SKM-1 treated with dmso at 0.1 percent for 144 hours (cell line): ENCODE data around the gene NCS1.
"Not testable (repeated sequence)": the region's sequence is repeated elsewhere in the genome, so short reads cannot be mapped to it uniquely, and the experiment has no call there.

Source experiments
- DNase-seq: peaks from one replicate; lab custom pipeline; 2025; ENCODE audit not compliant: unreplicated experiment; lab: John Stamatoyannopoulos, UW

The NCS1 gene

DNA sequence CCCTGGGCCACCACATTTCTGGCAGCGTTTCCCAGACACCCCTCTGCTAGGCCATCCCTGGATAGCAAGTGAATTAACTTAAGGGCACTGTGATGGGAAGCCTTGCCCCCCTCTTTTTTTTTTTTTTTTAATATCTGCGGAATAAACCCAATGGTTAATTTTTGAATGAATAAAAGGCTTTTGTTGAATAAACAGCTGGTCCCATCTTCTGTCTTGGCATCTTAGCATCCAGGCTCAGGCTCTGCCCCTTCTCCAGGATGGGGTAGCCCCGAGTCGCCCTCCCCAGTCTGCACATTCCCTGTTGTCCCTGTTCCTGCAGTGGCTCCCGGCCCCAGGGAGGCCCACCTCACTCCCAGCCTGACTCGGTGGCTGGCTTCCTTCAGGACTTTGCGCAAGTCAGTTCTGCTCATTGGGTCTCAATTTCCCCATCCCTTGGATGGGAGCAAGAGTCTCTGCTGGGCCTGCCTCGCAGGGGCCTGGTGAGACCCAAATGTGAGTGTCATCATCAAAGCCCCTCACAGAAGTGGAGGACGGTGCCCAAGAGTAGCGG, 64.3 kb downstream of the NCS1 start:
- DNase-seq = no peak

DNA sequence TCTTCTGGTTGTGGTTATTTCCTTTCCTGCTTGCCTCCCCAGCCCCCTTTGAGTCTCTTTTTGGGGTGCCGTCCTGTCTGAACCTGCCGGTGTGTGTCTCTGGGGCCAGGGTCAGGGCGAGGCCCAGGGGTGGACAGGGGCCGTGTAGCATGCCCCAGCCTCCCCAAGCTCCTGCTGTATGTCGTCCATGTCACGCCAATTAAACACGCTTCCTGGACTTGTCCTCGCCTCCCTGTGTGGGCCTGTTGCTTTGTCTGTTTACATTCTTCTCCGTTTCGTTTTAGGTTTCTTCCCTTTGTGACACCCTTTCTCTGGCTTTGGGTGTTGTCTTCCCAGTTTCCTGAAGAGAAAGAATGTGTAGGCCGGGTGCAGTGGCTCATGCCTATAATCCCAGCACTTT, 64.9 kb downstream of the NCS1 start:
- no peak for DNase-seq

DNA sequence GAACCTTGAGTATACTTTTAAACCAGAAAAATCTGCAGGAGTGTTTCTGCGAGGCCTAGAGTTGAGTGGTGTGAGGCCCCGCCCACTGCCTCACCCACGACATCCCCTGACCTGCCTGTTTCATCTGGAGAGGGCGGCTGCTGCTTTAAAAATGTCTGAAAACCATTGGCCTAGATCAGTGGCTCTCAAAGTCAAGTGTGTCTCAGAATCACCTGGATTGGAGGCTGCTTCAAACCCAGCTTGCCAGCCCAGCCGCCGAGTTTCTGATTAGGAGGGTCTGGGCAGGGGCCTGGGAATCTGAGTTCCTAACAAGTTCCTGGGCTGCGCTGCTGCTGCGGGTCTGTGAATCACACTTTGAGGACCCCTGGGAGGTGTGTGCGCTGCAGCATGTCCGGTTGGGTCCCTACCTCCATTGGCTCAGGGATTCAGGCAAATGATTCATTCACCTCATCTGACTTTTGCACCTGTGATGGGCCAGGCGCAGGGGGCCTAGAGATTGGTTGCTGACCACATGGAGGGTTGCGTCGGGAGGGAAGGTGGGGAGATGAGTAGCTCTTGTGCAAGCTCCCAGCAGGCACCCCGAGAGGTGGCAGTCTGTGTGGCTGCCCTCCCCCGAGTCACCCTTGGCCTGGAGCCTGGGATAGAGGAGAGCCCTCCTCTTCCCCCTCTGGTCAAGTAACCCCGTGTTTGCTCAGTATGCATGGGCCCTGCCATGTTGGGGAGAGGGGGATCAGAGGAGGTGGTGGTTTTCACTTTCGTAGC, 65.7 kb downstream of the NCS1 start:
- no peak for DNase-seq

DNA sequence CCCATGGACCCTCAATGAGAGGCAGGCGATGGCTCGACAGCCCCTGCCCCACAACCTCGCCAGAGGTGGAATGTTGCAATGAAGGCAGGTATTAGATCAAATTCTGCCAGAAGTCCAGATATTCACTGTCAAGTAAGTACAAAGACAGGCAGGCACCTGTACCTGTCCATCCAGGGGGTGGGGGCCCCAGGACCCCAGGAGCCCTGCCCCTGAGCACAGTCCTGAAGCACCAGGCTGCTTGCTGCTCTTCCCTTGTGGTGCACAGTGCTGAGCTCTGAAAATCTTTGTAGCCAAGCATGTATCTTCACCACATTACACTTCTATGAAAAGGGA, 67.1 kb downstream of the NCS1 start:
- DNase-seq = no peak

DNA sequence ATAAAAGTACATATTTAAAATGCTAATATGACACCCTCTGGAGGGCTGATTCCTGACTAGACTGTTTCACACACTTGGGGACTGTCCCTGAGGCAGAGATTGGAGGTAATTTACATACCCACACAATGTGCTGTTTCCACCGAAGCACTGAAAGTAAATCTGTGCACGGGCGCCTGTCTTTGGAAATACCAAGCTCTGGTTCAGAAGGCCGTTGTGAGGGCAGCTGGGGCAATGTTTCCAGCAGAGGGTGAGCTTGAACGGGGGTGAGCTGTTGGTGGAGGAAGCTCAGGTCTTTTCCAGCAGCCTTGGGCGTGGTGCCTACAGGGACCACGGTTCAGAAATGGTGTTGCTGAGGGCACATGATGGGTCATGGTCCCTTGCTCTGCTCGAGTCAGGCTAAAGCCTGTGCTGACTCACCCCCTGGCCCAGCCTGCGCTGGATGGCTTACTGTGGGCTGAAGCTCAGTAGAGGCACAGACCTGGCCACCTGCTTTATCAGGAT, 67.6 kb downstream of the NCS1 start:
- DNase-seq = no peak

DNA sequence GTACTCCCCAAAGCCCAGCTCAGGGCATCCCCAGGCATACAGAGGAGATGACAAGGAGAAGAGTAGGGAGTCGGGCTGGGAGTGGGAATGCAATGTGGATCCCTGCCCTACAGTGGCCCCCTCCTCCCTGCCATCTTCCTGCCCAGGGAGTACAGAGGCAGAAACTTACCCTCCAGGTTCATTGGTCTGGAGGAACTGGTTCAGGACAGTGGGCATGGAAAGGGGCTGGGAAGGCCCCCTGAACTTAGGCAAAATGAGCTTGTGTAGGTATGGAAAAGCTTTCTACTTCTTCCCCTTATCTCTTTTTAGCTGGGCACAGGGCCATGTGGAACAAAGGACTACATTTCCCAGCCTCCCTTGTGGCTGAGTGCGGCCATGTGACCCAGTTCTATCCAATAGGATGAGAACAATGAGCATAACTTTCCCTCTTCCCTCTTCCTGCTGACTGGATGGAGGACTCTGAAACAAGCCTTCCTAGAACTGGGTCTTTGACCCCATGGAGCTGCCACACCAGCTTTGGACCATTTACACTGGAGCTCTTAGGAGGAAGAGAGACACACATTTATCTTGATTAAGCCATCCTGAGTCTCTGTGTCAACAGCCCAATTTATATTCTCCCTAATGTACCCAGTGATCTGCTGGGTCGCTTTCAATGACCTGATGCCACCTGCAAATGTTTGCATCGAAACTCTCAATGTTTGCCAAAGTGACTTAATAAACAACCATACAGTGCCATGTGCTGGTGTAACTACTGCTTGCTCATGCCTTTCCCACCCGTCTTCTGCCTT, 68.4 kb downstream of the NCS1 start:
- peak; percentile 76 for DNase-seq

DNA sequence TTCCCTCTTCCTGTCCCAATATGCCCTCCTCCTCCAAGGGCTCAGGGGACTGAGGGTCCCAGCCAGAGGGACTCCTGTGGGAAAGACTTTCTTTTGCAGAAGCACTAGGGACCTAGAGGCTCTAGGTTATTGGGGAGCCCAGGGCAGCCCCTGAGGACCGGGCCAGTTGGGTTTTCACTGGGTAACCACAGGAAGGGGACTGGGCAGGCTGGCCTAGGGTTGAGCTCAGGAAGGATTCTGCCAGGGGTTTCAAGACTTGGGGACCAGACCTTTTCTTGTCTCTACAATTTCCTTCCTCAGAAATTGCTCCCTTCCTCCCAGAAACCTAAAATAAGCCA, 69.0 kb downstream of the NCS1 start:
- DNase-seq = no peak

DNA sequence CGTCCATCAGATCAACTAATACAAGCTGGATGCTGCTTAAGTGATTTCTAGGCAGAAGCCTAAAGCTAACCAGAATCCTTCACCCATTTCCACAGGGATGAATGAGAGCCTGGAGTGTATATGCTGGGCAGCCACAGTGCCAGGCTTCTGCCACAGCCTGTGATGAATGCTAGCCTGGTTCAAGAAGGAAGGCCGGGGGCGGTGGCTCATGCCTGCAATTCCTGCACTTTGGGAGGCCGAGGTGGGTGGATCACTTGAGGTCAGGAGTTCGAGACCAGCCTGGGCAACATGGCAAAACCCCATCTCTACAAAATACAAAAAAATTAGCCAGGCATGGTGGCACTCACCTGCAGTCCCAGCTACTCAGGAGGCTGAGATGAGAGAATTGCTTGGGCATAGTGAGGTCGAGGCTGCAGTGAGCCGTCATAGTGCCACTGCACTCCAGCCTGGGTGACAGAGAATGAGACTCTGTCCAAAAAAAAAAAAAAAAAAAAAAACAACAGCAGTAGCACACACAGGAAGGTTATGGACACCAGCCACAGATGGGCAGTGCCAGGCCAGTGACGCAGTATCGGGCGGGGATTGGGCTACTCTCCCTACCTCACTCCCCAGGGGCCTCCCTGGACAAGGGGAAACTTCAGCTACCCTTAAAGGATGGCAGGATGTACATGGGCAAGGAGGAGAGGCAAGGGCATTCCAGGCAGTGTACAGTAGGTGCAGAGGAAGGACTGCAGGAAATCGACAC, 70.2 kb downstream of the NCS1 start:
- no peak for DNase-seq

DNA sequence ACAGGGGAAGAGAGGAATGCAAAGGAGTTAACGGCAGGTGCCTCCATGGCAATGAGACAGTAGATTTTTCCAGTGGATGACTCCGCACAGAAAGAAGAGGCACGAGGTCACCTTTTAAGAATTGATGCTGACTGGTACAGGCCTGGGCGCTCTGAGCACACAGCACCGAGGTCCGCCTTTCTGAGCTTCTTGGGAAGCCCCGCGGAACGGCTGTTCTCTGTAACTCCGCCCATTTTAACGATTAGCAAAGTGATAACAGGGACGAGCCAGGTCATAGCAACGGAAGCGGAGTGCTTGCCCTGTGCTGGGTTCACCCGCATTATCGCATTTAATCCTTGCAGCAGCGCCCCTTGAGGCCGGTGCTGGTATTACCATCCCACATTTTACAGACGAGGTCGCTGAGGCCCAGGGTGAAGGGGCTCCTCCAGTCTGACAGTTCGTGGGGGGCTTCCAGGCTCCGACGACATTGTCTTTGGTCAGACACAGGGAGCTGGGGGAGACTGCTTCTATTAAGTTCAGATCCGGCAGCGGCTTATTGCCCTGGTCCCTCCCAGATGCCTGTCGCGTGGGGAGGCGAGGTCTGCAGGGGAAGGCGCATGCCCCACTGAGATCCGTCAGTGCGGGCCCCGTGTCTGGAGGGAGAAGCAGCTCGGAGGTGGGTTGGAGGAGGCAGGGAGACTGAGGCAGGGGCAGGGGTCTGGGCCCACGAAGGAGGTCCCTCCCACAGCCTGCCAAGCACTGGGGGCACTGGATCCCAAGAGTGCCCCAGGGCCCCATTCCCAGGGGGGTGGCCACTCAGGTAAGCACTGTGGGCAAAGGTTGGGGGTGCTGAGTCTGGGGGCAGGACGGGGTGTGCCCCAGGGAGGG, 71.0 kb downstream of the NCS1 start:
- DNase-seq = peak; percentile 17

DNA sequence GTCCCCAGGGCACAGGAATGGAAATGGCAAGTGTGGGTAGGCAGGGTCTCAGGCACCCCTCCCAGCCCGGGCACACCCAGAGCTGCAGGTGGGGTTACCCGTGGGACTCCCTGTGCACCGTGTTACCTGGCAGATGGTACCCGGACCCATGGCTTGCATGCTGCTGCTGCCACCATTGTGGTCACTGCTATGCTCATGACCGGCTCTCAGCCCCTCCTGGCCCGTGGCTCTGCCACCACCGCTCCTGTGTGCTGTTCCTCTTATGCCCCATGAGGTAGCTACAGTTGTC, 71.6 kb downstream of the NCS1 start:
- no peak for DNase-seq

DNA sequence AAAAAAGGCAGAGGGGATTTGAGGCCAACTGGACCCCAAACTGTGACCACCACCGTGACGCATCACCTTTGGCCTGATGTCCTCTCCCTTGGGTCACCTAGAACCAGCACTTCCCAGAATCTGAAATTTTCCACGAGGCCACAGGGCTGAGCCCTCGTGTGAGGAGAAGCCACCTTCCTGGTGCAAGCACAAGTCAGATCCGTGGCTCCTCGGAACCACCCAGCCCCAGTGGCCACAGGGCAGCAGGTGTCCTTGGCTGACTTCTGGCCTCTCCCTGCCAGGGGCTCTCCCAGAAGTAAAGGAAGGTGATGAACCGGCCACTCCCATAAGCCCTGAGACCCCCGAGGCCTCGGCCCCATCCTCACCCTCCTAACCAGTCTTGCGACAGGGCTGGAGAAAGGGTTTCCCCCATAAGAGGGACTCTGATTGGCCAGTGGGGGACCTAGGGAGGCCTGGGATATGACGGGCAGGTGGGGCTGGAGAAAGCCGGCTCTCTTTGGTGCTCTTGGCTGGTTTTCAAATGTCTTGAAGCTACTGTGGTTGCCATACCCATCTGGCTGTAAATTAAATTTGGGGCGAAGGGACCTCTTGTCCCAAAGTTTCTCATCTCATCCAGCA, 72.5 kb downstream of the NCS1 start:
- no peak for DNase-seq

DNA sequence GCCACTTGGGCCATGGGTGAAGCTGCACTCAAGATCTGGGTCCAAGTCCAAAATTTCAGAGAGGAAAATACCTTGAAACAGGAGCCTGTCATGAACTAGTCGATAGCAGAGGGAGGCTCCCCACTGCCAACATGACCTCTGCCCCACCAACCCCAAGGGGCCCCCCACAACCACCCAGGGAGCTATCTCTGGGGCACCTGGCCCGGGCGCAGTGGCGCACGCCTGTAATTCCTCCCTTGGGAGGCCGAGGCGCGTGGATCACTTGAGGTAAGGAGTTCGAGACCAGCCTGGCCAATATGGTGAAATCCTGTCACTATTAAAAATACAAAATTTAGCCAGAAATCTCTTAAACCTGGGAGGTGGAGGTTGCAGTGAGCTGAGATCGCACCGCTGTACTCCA, 73.3 kb downstream of the NCS1 start:
- no peak for DNase-seq

DNA sequence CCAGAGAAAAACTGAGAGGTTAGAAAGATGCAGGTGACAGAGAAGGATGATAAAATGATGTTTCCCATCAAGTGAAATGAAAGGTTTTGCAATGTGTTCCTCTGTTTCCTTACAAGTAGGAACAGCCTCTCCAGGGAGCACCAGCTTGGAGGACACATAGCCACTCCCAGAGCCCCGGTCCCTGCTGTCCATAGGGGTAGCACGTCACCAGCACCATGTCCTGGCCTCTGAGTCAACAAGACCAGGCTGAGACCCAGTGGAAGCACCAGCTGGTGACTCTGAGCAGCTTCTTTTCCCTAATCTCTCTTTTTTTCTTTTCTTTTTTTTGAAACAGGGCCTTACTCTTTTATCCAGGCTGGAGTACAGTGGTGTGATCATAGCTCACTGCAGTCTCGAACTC, 73.9 kb downstream of the NCS1 start:
- DNase-seq = no peak

DNA sequence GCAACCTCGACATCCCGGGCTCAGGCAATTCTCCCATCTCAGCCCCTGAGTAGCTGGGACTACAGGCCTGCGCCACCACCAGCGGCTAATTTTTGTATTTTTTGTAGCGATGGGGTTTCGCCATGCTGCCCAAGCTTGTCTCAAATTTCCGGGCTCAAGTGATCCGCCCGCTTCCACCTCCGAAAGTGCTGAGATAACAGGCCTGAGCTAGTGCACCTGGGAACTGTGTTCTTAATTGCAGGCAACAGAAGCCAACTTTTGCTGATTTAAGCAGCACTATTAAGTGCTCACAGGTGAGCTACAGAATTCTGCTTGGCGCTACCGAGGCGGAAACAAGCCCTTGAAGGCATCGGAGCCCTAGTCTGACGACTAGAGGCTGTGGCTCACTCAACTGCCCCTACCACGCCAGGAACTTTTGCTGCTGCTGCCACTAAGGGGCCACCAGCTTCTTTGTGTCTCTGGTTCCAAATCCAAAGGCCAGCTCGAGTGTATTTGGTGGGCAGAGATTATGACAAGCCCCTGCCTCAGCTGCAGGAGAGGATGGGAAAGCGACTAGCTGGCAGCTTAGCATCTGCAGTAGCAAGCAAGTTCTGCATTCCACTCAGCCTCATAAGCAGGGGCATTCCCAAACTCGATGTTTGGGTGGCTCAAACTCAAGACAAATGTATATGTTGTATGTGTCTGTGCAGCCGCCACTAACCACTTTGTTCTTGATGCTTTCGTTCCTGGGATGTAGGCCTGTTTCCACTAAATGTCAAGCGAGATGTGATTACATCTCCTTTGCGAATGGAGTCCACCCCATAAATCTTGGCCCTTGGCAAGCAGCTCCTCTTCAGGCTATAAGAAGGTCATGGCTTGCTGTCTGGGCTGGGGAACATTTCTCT, 82.8 kb downstream of the NCS1 start:
- no peak for DNase-seq

DNA sequence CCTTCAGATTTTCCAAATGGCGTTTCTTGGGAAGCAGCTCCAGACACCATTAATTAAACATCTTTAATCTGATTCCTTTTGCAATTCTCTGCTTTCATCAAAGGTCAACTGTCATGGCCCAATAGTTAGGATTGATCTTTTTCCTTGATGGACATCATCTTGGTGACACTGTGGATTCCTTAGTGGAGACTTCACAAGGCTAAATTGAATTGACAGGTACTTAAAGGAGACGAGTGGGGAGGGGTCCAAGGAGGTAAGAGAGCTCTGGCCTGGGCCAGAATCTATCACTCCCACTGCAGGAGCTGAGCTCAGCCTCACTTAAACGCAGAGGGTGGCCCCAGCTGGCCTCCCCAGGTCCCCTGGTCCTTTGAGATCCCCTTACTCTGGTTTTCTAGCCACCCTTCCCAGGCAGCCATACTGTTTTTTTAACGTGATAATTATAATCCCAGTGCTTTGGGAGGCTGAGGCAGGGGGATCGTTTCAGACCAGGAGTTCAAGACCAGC, 83.5 kb downstream of the NCS1 start:
- DNase-seq = no peak

DNA sequence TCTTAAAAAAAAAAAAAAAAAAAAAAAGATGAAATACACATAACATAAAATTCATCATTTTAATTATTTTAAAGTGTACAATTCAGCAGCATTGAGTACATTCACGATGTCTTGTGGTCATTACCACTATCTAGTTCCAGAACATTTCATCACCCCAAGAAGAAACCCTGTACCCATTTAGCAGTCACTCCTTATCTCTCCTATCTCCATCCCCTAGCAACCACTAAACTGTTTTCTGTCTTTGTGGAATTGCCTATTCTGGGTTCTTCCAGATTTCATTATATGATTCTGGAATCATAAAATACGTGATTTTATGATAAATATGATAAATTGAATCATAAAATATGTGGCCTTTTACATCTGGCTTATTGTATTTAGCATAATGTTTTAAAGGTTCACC, 84.4 kb downstream of the NCS1 start:
- no peak for DNase-seq

DNA sequence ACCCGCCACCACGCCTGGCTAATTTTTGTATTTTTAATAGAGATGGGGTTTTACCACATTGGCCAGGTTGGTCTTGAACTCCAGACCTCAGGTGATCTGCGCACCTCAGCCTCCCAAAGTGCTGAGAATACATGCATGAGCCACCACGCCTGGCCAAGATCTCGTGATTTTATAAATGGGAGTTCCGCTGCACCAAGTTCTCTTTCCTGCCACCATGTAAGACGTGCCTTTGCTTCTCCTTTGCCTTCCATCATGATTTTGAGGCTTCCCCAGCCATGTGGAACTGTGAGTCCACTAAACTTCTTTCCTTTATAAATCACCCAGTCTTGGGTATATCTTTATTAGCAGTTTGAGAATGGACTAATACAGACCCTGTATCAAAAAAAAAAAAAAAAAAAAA, 85.9 kb downstream of the NCS1 start:
- not testable (repeated sequence) for DNase-seq

DNA sequence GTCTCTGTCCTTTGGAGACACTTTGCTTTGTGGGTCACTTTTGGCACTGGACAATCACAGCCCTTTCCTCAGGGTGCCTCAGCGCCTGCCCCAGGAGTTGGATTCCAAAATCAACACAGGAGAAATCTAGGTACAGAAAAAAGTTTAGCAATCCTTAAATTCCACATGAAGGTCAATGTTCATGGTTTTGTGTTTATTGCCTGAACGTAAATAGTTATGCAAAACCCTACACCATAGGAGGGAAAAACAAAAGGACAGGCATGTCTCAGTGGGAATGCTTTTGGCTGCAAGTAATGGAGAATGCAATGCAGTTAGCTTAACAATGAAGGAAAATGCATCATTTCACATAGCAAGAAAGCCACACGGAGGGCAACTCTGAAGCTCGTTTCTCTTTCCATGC, 86.8 kb downstream of the NCS1 start:
- no peak for DNase-seq
